OCI-LY1 (cell line): ENCODE results near the gene MBD3L2B.

Source experiments
- CTCF ChIP-seq: fragments of 200-600 bp; sonication (generic), shearing (Covaris generic); IDR thresholded peaks from 2 replicates; pipeline ENCODE4 v1.5.1; 2017; ENCODE audit warnings: mild to moderate bottlenecking, antibody characterized with exemption, low read length, moderate library complexity, mixed read lengths
- EZH2 ChIP-seq: fragments of 200-600 bp; sonication (generic), shearing (Covaris generic); IDR thresholded peaks from 2 replicates; pipeline ENCODE4 v1.8.0; 2017; ENCODE audit warnings: borderline replicate concordance, mixed run types, mild to moderate bottlenecking, antibody characterized with exemption, low read length, moderate library complexity, mixed read lengths

GRCh38 chr19:6997679-6998445 lies 23.4 kb downstream of the MBD3L2B start:
- TF ChIP-seq CTCF: no peak
- TF ChIP-seq EZH2: no peak
